ENCODE data around the gene NRN1L.

- TF ChIP-seq CTCF (conservative IDR thresholded peaks at IDR 0.05 in 1 of 2, IDR thresholded peaks at IDR 0.05 in 1 of 2; ENCODE audit: low read depth in 1 of 2, low read length in 2 of 2) (no peak), EZH2 (IDR thresholded peaks at IDR 0.05; ENCODE audit: low read length, missing control alignments) (no peak)
These were observed 860 bp downstream of the NRN1L start for GRCh38 chr16:67885545-67885944.
